PC-3 (cell line): ENCODE results near the gene RPRD1A. TPM values are rescaled to one million over a fixed set of nuclear protein-coding genes. Genes with fewer than 3 reads are reported as not detected.

ENCODE experiments used
- ATAC-seq: fragments of 200-7000 bp; cut with Tn5 transposase; 2 replicates; pipeline ENCODE4 v1.9.1; 2020; ENCODE audit warnings: mild to moderate bottlenecking, moderate library complexity
- BruUV-seq: library from RNA; stranded (reverse); fragments of 400-500 nt; replicated peaks from 2 replicates; lab custom pipeline; 2021; lab: Mats Ljungman, UMichigan
- CTCF ChIA-PET: fragments of 300-600 bp; sonication (Branson Sonifier 250); formaldehyde crosslinking; loops from one replicate; lab custom pipeline; 2022; ENCODE audit warnings: antibody characterized with exemption; lab: Charles Lee
- POLR2A ChIA-PET: fragments of 300-600 bp; sonication (Branson Sonifier 250); formaldehyde crosslinking; loops from one replicate; lab custom pipeline; 2022; ENCODE audit warnings: antibody characterized with exemption; ENCODE audit not compliant: unreplicated experiment; lab: Charles Lee
- DNase-seq: peaks from one replicate; pipeline ENCODE4 v3.0.0-alpha.2; 2015
- H2AFZ ChIP-seq: fragments of 300-600 bp; sonication (generic); 2 replicates; pipeline ENCODE4 v1.6.0; 2016; ENCODE audit warnings: antibody characterized with exemption, low read length
- H3F3A ChIP-seq: fragments of 300-600 bp; sonication (generic); one replicate; pipeline ENCODE4 v1.6.0; 2017; ENCODE audit warnings: antibody characterized with exemption, low read length, control low read depth, mild to moderate bottlenecking; ENCODE audit not compliant: unreplicated experiment
- H3K27ac ChIP-seq: fragments of 300-600 bp; sonication (generic); 2 replicates; pipeline ENCODE4 v1.5.1; 2016; ENCODE audit warnings: mild to moderate bottlenecking, low read length
- H3K27me3 ChIP-seq: fragments of 300-600 bp; sonication (generic); 2 replicates; pipeline ENCODE4 v1.6.1; 2016; ENCODE audit warnings: low read length, mixed read lengths
- H3K36me3 ChIP-seq: fragments of 300-600 bp; sonication (generic); 2 replicates; pipeline ENCODE4 v1.6.1; 2016; ENCODE audit warnings: low read depth, mixed run types, low read length, mixed read lengths
- H3K4me1 ChIP-seq: fragments of 300-600 bp; sonication (generic); 2 replicates; pipeline ENCODE4 v1.5.1; 2016; ENCODE audit warnings: low read length; ENCODE audit not compliant: insufficient read depth
- H3K4me2 ChIP-seq: fragments of 300-600 bp; sonication (generic); 2 replicates; pipeline ENCODE4 v1.6.0; 2016; ENCODE audit warnings: low read length
- H3K4me3 ChIP-seq: fragments of 300-600 bp; sonication (generic); 2 replicates; pipeline ENCODE4 v1.5.1; 2016; ENCODE audit warnings: mild to moderate bottlenecking, low read length, mixed read lengths
- H3K79me2 ChIP-seq: fragments of 300-600 bp; sonication (generic); 2 replicates; pipeline ENCODE4 v1.6.1; 2017; ENCODE audit warnings: low read length, mixed read lengths
- H3K9ac ChIP-seq: fragments of 300-600 bp; sonication (generic); 2 replicates; pipeline ENCODE4 v1.6.0; 2016; ENCODE audit warnings: mild to moderate bottlenecking, low read length
- H3K9me2 ChIP-seq: fragments of 300-600 bp; sonication (generic); replicated peaks from 2 replicates; pipeline ENCODE4 v1.6.1; 2016; ENCODE audit warnings: mixed run types, low read length, mixed read lengths
- H3K9me3 ChIP-seq: fragments of 300-600 bp; sonication (generic); 2 replicates; pipeline ENCODE4 v1.6.1; 2016; ENCODE audit warnings: low read length, mixed read lengths
- H4K20me1 ChIP-seq: fragments of 300-600 bp; sonication (generic); 2 replicates; pipeline ENCODE4 v1.6.1; 2016; ENCODE audit warnings: low read length, mixed read lengths
- EZH2 ChIP-seq: fragments of 300-600 bp; sonication (generic); IDR thresholded peaks from one replicate; pipeline ENCODE4 v1.6.1; 2017; ENCODE audit warnings: antibody characterized with exemption, mild to moderate bottlenecking, low read length; ENCODE audit not compliant: unreplicated experiment
- EZH2phosphoT487 ChIP-seq: fragments of 300-600 bp; sonication (generic); IDR thresholded peaks from 2 replicates; pipeline ENCODE4 v1.6.1; 2018; ENCODE audit warnings: mild to moderate bottlenecking, antibody characterized with exemption, low read length, borderline replicate concordance
- intact Hi-C: fragments of 100-400 bp; cut with micrococcal nuclease; formaldehyde crosslinking; loops from 2 replicates; pipeline ENCODE4 v1.9.0; 2023
- total RNA-seq: library from RNA; depleted of rRNA; stranded (reverse); fragments of >200 nt; gene quantifications from 2 replicates; pipeline ENCODE4 v1.2.3, GENCODE V29; 2014
- TF ChIP-seq, protein P1 (sequence below): fragments of 300-600 bp; sonication (generic); conservative IDR thresholded peaks from 2 replicates; pipeline ENCODE4 v1.5.1; 2017; ENCODE audit warnings: antibody characterized with exemption, low read depth, mild to moderate bottlenecking, low read length

RPRD1A gene
- total RNA-seq, 1 experiment from 2014 or later: 42.2 TPM

DNA sequence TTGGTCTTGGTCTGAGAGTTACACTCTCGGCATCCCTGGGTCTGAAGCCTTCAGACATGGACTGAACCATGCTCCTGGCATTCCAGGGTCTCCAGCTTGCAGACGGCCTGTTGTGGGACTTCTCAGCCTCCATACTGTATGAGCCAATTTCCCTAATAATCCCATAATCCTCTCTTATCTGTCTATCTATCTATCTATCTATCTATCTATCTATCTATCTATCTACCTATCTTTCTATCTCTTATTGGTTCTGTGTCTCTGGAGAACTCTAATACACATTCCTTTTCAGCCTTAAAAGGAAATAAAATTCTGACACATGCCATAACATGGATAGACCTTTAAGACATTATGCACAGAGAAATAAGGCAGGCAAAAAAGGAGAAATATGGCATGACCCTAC is 37.4 kb upstream of the RPRD1A start:
- Histone ChIP-seq H3K36me3 (no peaks in the 10 kb centered on the region), H3K4me3 (no peak overlapping the region), H3K9me2 (no peaks in the 10 kb centered on the region), H3K9ac (no peak overlapping the region), H2AFZ (no peak overlapping the region), H3K27ac (no peak overlapping the region), H3K9me3 (no peaks in the 10 kb centered on the region), H3K27me3 (no peaks in the 10 kb centered on the region), H3K79me2 (no peaks in the 10 kb centered on the region), H3K4me2 (no peak overlapping the region), H3F3A (no peaks in the 10 kb centered on the region), H4K20me1 (no peaks in the 10 kb centered on the region), H3K4me1 (peaks cover 14% of the 10 kb centered on the region)
- BruUV-seq: no TSS peak
- DNase-seq: no peak
- ATAC-seq: no peak
- POLR2A ChIA-PET: no interaction called here
- CTCF ChIA-PET: no interaction called here
- intact Hi-C loops: no loop called here
- TF ChIP-seq, protein P1, sequence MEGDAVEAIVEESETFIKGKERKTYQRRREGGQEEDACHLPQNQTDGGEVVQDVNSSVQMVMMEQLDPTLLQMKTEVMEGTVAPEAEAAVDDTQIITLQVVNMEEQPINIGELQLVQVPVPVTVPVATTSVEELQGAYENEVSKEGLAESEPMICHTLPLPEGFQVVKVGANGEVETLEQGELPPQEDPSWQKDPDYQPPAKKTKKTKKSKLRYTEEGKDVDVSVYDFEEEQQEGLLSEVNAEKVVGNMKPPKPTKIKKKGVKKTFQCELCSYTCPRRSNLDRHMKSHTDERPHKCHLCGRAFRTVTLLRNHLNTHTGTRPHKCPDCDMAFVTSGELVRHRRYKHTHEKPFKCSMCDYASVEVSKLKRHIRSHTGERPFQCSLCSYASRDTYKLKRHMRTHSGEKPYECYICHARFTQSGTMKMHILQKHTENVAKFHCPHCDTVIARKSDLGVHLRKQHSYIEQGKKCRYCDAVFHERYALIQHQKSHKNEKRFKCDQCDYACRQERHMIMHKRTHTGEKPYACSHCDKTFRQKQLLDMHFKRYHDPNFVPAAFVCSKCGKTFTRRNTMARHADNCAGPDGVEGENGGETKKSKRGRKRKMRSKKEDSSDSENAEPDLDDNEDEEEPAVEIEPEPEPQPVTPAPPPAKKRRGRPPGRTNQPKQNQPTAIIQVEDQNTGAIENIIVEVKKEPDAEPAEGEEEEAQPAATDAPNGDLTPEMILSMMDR: no peak
- no peak for TF ChIP-seq EZH2
- TF ChIP-seq EZH2phosphoT487: no peak

DNA sequence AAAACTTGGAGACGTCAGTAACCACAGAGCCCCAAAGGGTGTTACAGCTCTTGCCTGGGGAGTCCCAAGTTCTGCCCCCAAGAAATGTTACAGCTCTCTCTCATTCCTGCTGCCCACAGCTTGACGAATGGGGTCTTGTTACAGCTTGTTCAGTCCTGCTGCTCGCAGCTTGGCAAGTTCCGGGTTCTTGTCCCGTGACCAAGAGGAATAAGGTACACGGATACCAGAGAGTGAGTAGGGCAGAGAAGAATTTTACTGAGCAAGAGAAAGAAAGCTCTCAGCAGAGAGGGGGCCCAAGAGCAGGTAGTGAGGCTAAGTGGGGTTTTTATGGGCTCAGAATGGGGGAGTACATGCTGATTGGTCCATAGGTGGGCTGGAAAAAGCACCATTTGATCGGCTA is 34.6 kb upstream of the RPRD1A start:
- DNase-seq: no peak
- Histone ChIP-seq H3K27ac (no peak overlapping the region), H4K20me1 (no peaks in the 10 kb centered on the region)

DNA sequence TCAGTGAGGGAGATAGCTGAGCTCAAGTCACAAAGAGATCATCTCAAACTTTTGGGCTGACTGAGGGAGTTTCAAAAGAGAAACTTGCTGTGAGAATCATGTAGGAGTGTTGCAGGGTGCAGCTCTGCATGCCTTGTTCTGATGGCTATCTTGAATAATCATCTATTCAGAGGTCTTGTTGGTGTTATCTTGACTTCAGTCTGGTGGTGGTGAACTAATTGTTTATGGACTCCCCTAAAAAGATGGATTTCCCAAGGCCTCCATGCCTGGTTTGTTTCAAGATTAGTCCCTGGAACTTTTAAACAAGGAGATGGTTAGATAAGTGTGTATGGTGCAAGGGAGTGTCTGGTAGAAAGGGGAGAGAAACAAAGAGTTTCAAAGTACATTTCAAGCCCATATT is 32.0 kb upstream of the RPRD1A start:
- CTCF ChIA-PET: no interaction called here
- no peak for TF ChIP-seq EZH2phosphoT487
- TF ChIP-seq, protein P1: no peak
- TF ChIP-seq EZH2: no peak
- DNase-seq (no peak), ATAC-seq (no peak)
- Histone ChIP-seq H3K79me2 (no peaks in the 10 kb centered on the region), H3K36me3 (no peaks in the 10 kb centered on the region), H3K27me3 (no peaks in the 10 kb centered on the region), H2AFZ (no peak overlapping the region), H3K27ac (no peak overlapping the region), H3F3A (no peaks in the 10 kb centered on the region), H3K4me3 (no peak overlapping the region), H3K9me3 (no peaks in the 10 kb centered on the region), H3K9ac (no peak overlapping the region), H3K4me1 (no peaks in the 10 kb centered on the region), H3K4me2 (no peak overlapping the region), H4K20me1 (no peaks in the 10 kb centered on the region), H3K9me2 (no peaks in the 10 kb centered on the region)
- POLR2A ChIA-PET: no interaction called here
- BruUV-seq: no TSS peak
- intact Hi-C loops: loop anchor here (10.0 kb wide), 1 partner anchor 315 kb away; no protein-coding TSS in a partner anchor

More for the DNA sequence above, 34.6 kb upstream of the RPRD1A start:
- no peak for ATAC-seq
- Histone ChIP-seq H3K27me3 (no peaks in the 10 kb centered on the region), H3K9me2 (no peaks in the 10 kb centered on the region), H3K4me2 (no peak overlapping the region), H3K4me1 (no peaks in the 10 kb centered on the region), H3F3A (no peaks in the 10 kb centered on the region), H3K9ac (no peak overlapping the region), H3K9me3 (no peaks in the 10 kb centered on the region), H2AFZ (no peak overlapping the region), H3K79me2 (no peaks in the 10 kb centered on the region), H3K4me3 (no peak overlapping the region), H3K36me3 (no peaks in the 10 kb centered on the region)
- CTCF ChIA-PET: no interaction called here
- TF ChIP-seq EZH2phosphoT487 (no peak), EZH2 (no peak)
- TF ChIP-seq, protein P1: no peak
- BruUV-seq: no TSS peak
- intact Hi-C loops: no loop called here
- POLR2A ChIA-PET: no interaction called here
